GM12872 (cell line): ENCODE data around the gene PDCD11.

Experiments
- CTCF ChIP-seq: IDR thresholded peaks from 3 replicates; pipeline ENCODE4 v1.5.1; 2011; ENCODE audit warnings: low read depth, mild to moderate bottlenecking, low read length, moderate library complexity; ENCODE audit not compliant: insufficient read depth

Gene PDCD11

GRCh38 chr10:103447187-103447586 lies 50.8 kb downstream of the PDCD11 start:
- TF ChIP-seq CTCF: no peak

GRCh38 chr10:103448746-103449145 lies 52.3 kb downstream of the PDCD11 start:
- TF ChIP-seq CTCF: no peak

DNA sequence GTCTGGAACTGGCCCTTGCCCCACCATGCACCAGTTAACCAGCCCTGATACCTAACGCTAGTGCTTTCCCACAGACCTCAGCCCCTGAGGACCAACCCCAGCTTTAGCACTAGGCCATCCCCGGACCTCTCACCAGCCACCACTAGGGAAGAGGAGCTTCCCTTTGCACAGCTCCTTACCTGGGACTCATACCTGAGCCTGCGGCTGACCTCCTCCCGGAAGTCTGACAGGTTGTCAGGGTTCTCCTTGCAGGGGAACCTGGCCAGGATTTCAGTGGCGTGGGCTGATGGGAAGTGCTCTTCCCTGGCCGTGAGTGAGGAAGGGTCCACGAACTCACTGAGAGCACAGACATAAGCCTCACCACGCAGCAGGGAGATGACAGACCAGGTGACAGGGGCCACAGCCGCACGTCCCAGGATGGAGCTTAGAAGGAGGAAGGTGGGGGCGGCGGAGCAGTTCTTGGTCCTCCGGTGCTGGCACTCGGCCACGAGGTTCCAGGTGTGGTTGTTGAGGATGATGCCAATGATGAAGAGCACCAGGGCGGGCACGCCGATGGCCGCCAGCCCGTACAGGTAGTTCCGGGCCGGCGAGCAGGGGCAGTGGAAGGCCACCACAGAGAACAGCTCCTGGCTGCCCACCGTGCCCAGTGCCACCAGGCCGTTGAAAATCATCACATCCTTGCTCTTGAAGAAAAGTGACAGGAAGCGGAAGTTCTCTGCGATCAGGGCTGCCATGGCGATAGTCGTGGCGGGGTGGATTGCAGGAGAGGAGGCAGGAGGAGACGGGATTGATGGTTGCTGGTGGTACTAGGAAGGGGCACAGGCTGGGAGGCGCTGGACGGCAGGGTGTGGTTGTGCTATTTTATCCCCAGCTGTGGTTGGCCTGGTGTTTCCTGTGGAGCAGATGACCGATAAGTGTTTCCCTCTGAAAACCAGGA lies 53.0 kb downstream of the PDCD11 start:
- no peak for TF ChIP-seq CTCF

- no peak for TF ChIP-seq CTCF
Observed at GRCh38 chr10:103450201-103450695, 53.8 kb downstream of the PDCD11 start.

DNA sequence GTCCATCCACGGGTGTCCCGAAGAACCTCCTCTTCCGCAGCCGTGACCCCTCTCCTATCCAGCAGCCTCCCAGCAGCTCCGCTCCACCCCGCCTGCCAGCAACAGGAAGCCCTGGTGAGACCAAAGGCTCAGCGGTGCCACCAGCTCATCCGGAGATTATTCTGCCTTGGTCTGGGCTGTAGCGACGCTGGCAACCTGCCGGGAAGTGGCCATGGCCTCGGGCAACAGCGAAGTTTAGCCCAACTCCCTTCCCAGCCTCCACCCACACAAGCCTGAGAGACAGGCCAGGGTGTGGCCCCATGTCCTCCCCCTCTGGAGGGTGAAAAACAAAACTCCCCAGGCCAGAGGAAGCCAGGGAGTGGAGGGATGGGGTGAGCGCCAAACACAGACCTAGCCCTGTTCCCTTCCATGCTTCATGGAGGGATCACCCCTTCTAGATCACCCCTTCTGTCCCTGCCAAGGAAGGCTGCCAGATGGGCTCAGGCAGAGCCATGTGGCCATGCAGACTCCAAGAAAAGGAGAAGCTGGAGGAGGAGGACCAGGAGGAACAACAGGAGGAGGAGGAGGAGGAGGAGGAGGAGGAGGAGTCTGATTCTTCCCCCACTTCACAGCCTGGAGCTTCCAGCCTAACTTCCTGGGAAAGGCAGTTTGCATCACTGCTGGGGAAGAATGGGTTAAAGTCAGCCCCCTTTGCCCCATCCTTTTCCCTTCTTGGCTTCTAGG lies 54.8 kb downstream of the PDCD11 start:
- TF ChIP-seq CTCF: no peak

DNA sequence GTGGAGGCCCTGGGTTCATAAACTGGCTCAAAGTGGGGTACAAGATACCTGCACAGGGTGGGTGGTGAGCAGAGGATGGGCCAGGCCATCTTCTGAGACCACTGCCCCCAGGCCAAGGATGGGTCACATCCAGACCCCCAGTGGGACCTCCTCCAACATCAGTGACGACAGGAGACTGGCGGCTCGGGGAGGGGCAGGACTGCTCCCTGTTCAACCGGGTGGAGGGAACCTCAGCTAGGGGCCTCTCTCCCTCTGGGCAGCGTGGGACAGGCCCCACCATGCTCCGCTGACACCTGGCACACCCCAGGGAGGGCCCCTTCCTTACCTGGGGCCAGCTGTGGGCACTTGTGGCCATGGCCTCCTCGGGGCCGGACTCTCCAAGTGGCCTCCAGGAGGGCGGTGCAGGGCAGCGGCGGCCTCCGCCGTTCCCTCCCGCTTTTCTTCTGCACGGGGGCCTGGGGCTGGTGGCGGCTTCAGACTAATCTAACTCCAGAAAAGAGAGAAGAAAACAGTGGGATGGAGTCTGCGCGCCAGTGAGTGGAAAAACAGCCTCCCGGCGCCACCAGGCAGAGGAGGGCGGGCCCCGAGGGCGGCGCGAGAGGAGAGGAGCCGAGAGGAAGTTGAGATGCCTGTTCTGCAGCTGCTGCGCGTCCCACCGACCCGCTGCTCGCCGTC lies 55.5 kb downstream of the PDCD11 start, which contains the start of gene CALHM2:
Gene CALHM2, minus strand, starts transcription at position 540 of the 675 bp plus-strand sequence. CDS start 2,429 bp downstream, outside the sequence.
- TF ChIP-seq CTCF: no peak

GRCh38 chr10:103452506-103453230 lies 56.2 kb downstream of the PDCD11 start:
- no peak for TF ChIP-seq CTCF
